ENCODE results near the gene CFAP73.

The CFAP73 gene

GRCh38 chr12:113146999-113147398 is 2.5 kb upstream of the CFAP73 start:
- no peak overlapping the region for H3K4me3 Mint-ChIP-seq
- no peaks in the 10 kb centered on the region for H3K9me3 Mint-ChIP-seq
- no peaks in the 10 kb centered on the region for H3K36me3 Mint-ChIP-seq
- H3K27ac Mint-ChIP-seq, result no peak overlapping the region
- H3K4me1 Mint-ChIP-seq, result peaks cover 2% of the 10 kb centered on the region
- H3K27me3 Mint-ChIP-seq, result no peaks in the 10 kb centered on the region

- Mint-ChIP-seq H3K9me3 (no peaks in the 10 kb centered on the region), H3K36me3 (no peaks in the 10 kb centered on the region), H3K4me3 (peak overlapping the region; percentile 58), H3K27ac (no peak overlapping the region), H3K4me1 (peaks cover 13% of the 10 kb centered on the region), H3K27me3 (no peaks in the 10 kb centered on the region)
These were observed 2.1 kb downstream of the CFAP73 start for GRCh38 chr12:113151655-113152054.

GRCh38 chr12:113152196-113152834 is 2.8 kb downstream of the CFAP73 start:
- Mint-ChIP-seq H3K27ac (no peak overlapping the region), H3K4me1 (peaks cover 18% of the 10 kb centered on the region), H3K36me3 (no peaks in the 10 kb centered on the region), H3K9me3 (no peaks in the 10 kb centered on the region), H3K27me3 (no peaks in the 10 kb centered on the region), H3K4me3 (peak overlapping the region; percentile 58)

GRCh38 chr12:113152835-113153814 is 3.6 kb downstream of the CFAP73 start:
- Mint-ChIP-seq H3K4me1 (peaks cover 18% of the 10 kb centered on the region), H3K36me3 (no peaks in the 10 kb centered on the region), H3K4me3 (peak overlapping the region; percentile 66), H3K27ac (peak overlapping the region; percentile 62), H3K27me3 (no peaks in the 10 kb centered on the region), H3K9me3 (no peaks in the 10 kb centered on the region)

GRCh38 chr12:113154351-113154973 is 4.9 kb downstream of the CFAP73 start:
- H3K4me3 Mint-ChIP-seq, result peak overlapping the region; percentile 66
- H3K36me3 Mint-ChIP-seq, result no peaks in the 10 kb centered on the region
- H3K4me1 Mint-ChIP-seq, result peaks cover 18% of the 10 kb centered on the region
- H3K27me3 Mint-ChIP-seq, result no peaks in the 10 kb centered on the region
- H3K27ac Mint-ChIP-seq, result no peak overlapping the region
- no peaks in the 10 kb centered on the region for H3K9me3 Mint-ChIP-seq

GRCh38 chr12:113155060-113155459 is 5.5 kb downstream of the CFAP73 start:
- Mint-ChIP-seq H3K27ac (no peak overlapping the region), H3K4me3 (no peak overlapping the region), H3K9me3 (no peaks in the 10 kb centered on the region), H3K4me1 (peaks cover 18% of the 10 kb centered on the region), H3K36me3 (no peaks in the 10 kb centered on the region), H3K27me3 (no peaks in the 10 kb centered on the region)

GRCh38 chr12:113155646-113156045 is 6.1 kb downstream of the CFAP73 start:
- H3K27me3 Mint-ChIP-seq, result no peaks in the 10 kb centered on the region
- peaks cover 18% of the 10 kb centered on the region for H3K4me1 Mint-ChIP-seq
- no peaks in the 10 kb centered on the region for H3K9me3 Mint-ChIP-seq
- peaks cover under 1% of the 10 kb centered on the region for H3K36me3 Mint-ChIP-seq
- H3K4me3 Mint-ChIP-seq, result no peak overlapping the region
- no peak overlapping the region for H3K27ac Mint-ChIP-seq

GRCh38 chr12:113157218-113157859 is 7.8 kb downstream of the CFAP73 start:
- peaks cover 12% of the 10 kb centered on the region for H3K4me1 Mint-ChIP-seq
- H3K9me3 Mint-ChIP-seq, result no peaks in the 10 kb centered on the region
- peak overlapping the region; percentile 72 for H3K27ac Mint-ChIP-seq
- no peaks in the 10 kb centered on the region for H3K27me3 Mint-ChIP-seq
- H3K36me3 Mint-ChIP-seq, result peaks cover 2% of the 10 kb centered on the region
- H3K4me3 Mint-ChIP-seq, result no peak overlapping the region

- Mint-ChIP-seq H3K27ac (no peak overlapping the region), H3K4me3 (no peak overlapping the region), H3K4me1 (peaks cover 9% of the 10 kb centered on the region), H3K27me3 (no peaks in the 10 kb centered on the region), H3K36me3 (peaks cover 2% of the 10 kb centered on the region), H3K9me3 (no peaks in the 10 kb centered on the region)
These were observed 9.1 kb downstream of the CFAP73 start for GRCh38 chr12:113158439-113159203.

- no peaks in the 10 kb centered on the region for H3K9me3 Mint-ChIP-seq
- peaks cover 5% of the 10 kb centered on the region for H3K4me1 Mint-ChIP-seq
- H3K36me3 Mint-ChIP-seq, result peaks cover 2% of the 10 kb centered on the region
- H3K4me3 Mint-ChIP-seq, result no peak overlapping the region
- no peaks in the 10 kb centered on the region for H3K27me3 Mint-ChIP-seq
- H3K27ac Mint-ChIP-seq, result no peak overlapping the region
These were observed 10.4 kb downstream of the CFAP73 start for GRCh38 chr12:113159937-113160336.

GRCh38 chr12:113161415-113162016 is 12.0 kb downstream of the CFAP73 start:
- no peaks in the 10 kb centered on the region for H3K9me3 Mint-ChIP-seq
- H3K27me3 Mint-ChIP-seq, result no peaks in the 10 kb centered on the region
- H3K36me3 Mint-ChIP-seq, result peaks cover 2% of the 10 kb centered on the region
- H3K4me1 Mint-ChIP-seq, result peaks cover 5% of the 10 kb centered on the region
- H3K4me3 Mint-ChIP-seq, result no peak overlapping the region
- H3K27ac Mint-ChIP-seq, result peak overlapping the region; percentile 59

- Mint-ChIP-seq H3K27me3 (no peaks in the 10 kb centered on the region), H3K4me3 (no peak overlapping the region), H3K27ac (no peak overlapping the region), H3K9me3 (no peaks in the 10 kb centered on the region), H3K36me3 (peaks cover 2% of the 10 kb centered on the region), H3K4me1 (no peaks in the 10 kb centered on the region)
These were observed 12.8 kb downstream of the CFAP73 start for GRCh38 chr12:113162102-113163029.

GRCh38 chr12:113163030-113163360 is 13.5 kb downstream of the CFAP73 start:
- Mint-ChIP-seq H3K27me3 (no peaks in the 10 kb centered on the region), H3K36me3 (peaks cover 2% of the 10 kb centered on the region), H3K4me3 (no peak overlapping the region), H3K4me1 (no peaks in the 10 kb centered on the region), H3K27ac (no peak overlapping the region), H3K9me3 (no peaks in the 10 kb centered on the region)

- Mint-ChIP-seq H3K9me3 (no peaks in the 10 kb centered on the region), H3K4me3 (no peak overlapping the region), H3K4me1 (no peaks in the 10 kb centered on the region), H3K27ac (no peak overlapping the region), H3K27me3 (no peaks in the 10 kb centered on the region), H3K36me3 (peaks cover 2% of the 10 kb centered on the region)
These were observed 14.5 kb downstream of the CFAP73 start for GRCh38 chr12:113164014-113164413.

Data from activated naive CD4-positive, alpha-beta T cell treated with anti-CD3 and anti-CD28 coated beads, Interleukin-2, amount 50 U/mL, for 24 hours (primary cell).